ENCODE measurements around the gene HSPA6. TPM values are rescaled to one million over a fixed set of nuclear protein-coding genes. Genes with fewer than 3 reads are reported as not detected.

The HSPA6 gene
- total and polyA plus RNA-seq, 10 of the 15 experiments (the other 5 are each of a cell fraction or from before 2014, with no cell fraction given), result 0.05 to 8.8 (median 0.66) TPM

DNA sequence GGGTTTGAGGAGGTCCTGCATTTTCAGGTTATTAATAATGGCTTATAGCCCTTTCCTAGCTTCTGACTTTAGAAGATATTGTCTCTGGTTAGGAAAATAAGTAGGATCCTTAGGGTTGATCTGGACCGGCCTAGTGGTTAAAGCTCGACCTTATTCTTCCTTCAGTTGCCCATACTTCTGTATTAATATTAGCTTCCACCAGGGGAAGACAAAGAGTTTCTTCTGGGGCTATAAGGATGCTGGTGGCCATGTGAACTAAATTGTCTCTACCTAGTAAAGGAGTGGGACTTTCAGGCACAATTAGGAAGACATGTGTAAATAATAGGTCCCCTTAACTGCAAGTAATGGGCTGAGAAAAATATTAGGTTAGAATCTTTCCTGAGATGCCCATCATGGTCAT is 39.7 kb upstream of the HSPA6 start:
- H3K27me3 ChIP-seq (replicated peaks in 1 of 2; ENCODE audit: control insufficient read depth in 2 of 2, insufficient read depth in 2 of 2, low read length in 1 of 2), result no peaks in the 10 kb centered on the region
- no peaks in the 10 kb centered on the region for H3K9me3 ChIP-seq (replicated peaks; ENCODE audit: control insufficient read depth, insufficient read depth, low read length)
- intact Hi-C loops (cut with micrococcal nuclease; ENCODE audit: unreplicated experiment), result loop anchor here (10.0 kb wide), 1 partner anchor 160 kb away; no protein-coding TSS in a partner anchor
- H2AFZ ChIP-seq (ENCODE audit: control insufficient read depth, low read depth, low read length), result no peak overlapping the region
- H3K27ac ChIP-seq (ENCODE audit: control insufficient read depth, insufficient read depth), result no peak overlapping the region
- RAD21 ChIA-PET (ENCODE audit: unreplicated experiment), result interaction anchor here (1.1 to 4.2 kb wide), 4 partner anchors 10 to 258 kb away, joined by 3 to 35 read pairs (median 8); no protein-coding TSS in a partner anchor
- POLR2A ChIA-PET, result interaction anchor here (0.6 kb wide), 1 partner anchor 558 kb away, joined by 3 read pairs; no protein-coding TSS in a partner anchor
- peak; percentile 76 for ATAC-seq
- H3K9ac ChIP-seq (ENCODE audit: control insufficient read depth, insufficient read depth, low read length), result no peak overlapping the region
- H4K20me1 ChIP-seq (ENCODE audit: control insufficient read depth, insufficient read depth), result no peaks in the 10 kb centered on the region
- 78% methylated on average over 2 of the region's 2 CpGs for WGBS (ENCODE audit: insufficient coverage, insufficient replicate concordance, low lambda C conversion rate, missing lambda C conversion rate)
- DNase-seq (ENCODE audit: low read depth, low spot score), result no peak
- no peak for FAIRE-seq
- no peak overlapping the region for H3K4me2 ChIP-seq (ENCODE audit: control insufficient read depth, insufficient read depth)
- in situ Hi-C loops (cut with MboI), result loop anchor here (10.0 kb wide), 1 partner anchor 260 kb away; the partner anchor contains the start of gene DUSP12
- no TSS peak for BruUV-seq (replicated peaks)
- no peaks in the 10 kb centered on the region for H3K79me2 ChIP-seq (ENCODE audit: control insufficient read depth, insufficient read depth, low read length)
- no peak overlapping the region for H3K4me3 ChIP-seq
- no peaks in the 10 kb centered on the region for H3K4me1 ChIP-seq (ENCODE audit: control insufficient read depth, insufficient read depth, low read length)
- no peaks in the 10 kb centered on the region for H3K36me3 ChIP-seq (ENCODE audit: control insufficient read depth in 2 of 2, insufficient read depth in 2 of 2, low read length in 1 of 2)
- TF ChIP-seq, protein P1, sequence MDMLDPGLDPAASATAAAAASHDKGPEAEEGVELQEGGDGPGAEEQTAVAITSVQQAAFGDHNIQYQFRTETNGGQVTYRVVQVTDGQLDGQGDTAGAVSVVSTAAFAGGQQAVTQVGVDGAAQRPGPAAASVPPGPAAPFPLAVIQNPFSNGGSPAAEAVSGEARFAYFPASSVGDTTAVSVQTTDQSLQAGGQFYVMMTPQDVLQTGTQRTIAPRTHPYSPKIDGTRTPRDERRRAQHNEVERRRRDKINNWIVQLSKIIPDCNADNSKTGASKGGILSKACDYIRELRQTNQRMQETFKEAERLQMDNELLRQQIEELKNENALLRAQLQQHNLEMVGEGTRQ (IDR thresholded peaks at IDR 0.05; ENCODE audit: borderline replicate concordance, low read depth, low read length), result no peak
- TF ChIP-seq ASH2L (IDR thresholded peaks at IDR 0.05; ENCODE audit: borderline replicate concordance, low read depth) (no peak), SMC3 (IDR thresholded peaks at IDR 0.05; ENCODE audit: borderline replicate concordance, low read length) (peak; percentile 53; the same call in 1 of the 2 replicates), CTCF (IDR thresholded peaks at IDR 0.05 in 2 of 3, conservative IDR thresholded peaks at IDR 0.05 in 1 of 3; ENCODE audit: control insufficient read depth in 2 of 3, extremely low read depth in 1 of 3, insufficient read depth in 1 of 3, low read depth in 3 of 3, low read length in 3 of 3) (peak; percentile 30 to 62 (median 41); a peak in 5 of 6 replicates), ATF7 (IDR thresholded peaks at IDR 0.05; ENCODE audit: low read depth) (no peak), RAD21 (IDR thresholded peaks at IDR 0.05; ENCODE audit: insufficient read depth, low read depth, low read length) (peak; percentile 73), MAX (IDR thresholded peaks at IDR 0.05; ENCODE audit: low read depth, low read length) (no peak), YY1 (IDR thresholded peaks at IDR 0.05; ENCODE audit: low read depth, low read length) (0 out of 2 replicates have a peak, but pooled peaks have one; percentile 15), GABPA (IDR thresholded peaks at IDR 0.05; ENCODE audit: low read depth) (no peak), CREM (IDR thresholded peaks at IDR 0.05; ENCODE audit: low read depth) (no peak)
- SMC1A ChIA-PET (ENCODE audit: uncharacterized antibody, unreplicated experiment), result interaction anchor here (0.9 to 4.9 kb wide), 7 partner anchors 11 to 254 kb away, joined by 3 to 81 read pairs (median 3); no protein-coding TSS in a partner anchor
- CTCF ChIA-PET, result interaction anchor here (1.2 to 12.5 kb wide), 7 partner anchors 11 to 553 kb away, joined by 3 to 262 read pairs (median 6); partner anchors contain the start of genes DUSP12, FCGR2A and FCRLA

Data from GM12878 (cell line).